Chondrocyte (in vitro differentiated cells): ENCODE results near the gene GIT1. TPM values are rescaled to one million over a fixed set of nuclear protein-coding genes. Genes with fewer than 3 reads are reported as not detected.

Source experiments
- DNase-seq: peaks from one replicate; pipeline ENCODE4 v3.0.0; 2021; ENCODE audit warnings: mixed read lengths, low spot score
- H3K27ac Mint-ChIP-seq: one replicate; pipeline ENCODE4 v1.8.0; 2021; ENCODE audit warnings: mild to moderate bottlenecking, moderate library complexity, mixed read lengths; ENCODE audit not compliant: unreplicated experiment
- H3K27me3 Mint-ChIP-seq: 2 replicates; pipeline ENCODE4 v1.8.0; 2021; ENCODE audit warnings: low read depth, mixed read lengths
- H3K36me3 Mint-ChIP-seq: 2 replicates; pipeline ENCODE4 v1.8.0; 2021; ENCODE audit warnings: low read depth, mixed read lengths
- H3K4me1 Mint-ChIP-seq: 2 replicates; pipeline ENCODE4 v1.8.0; 2021; ENCODE audit warnings: low read depth, mild to moderate bottlenecking, mixed read lengths
- H3K4me3 Mint-ChIP-seq: one replicate; pipeline ENCODE4 v1.8.0; 2021; ENCODE audit warnings: mild to moderate bottlenecking, moderate library complexity, mixed read lengths; ENCODE audit not compliant: unreplicated experiment
- H3K9me3 Mint-ChIP-seq: 2 replicates; pipeline ENCODE4 v1.8.0; 2021; ENCODE audit warnings: low read depth, mixed read lengths
- total RNA-seq: library from RNA; stranded (reverse); gene quantifications from 3 replicates; pipeline ENCODE4 v1.2.1, GENCODE V29; 2021
- TF ChIP-seq, protein P1 (sequence below): fragments of 200-600 bp; sonication (generic); IDR thresholded peaks from 2 replicates; pipeline ENCODE4 v1.5.0; 2021; ENCODE audit warnings: antibody characterized with exemption, mild to moderate bottlenecking, moderate library complexity

GIT1 gene
- total RNA-seq, 1 donor from 2014 or later: 37.7 TPM

DNA sequence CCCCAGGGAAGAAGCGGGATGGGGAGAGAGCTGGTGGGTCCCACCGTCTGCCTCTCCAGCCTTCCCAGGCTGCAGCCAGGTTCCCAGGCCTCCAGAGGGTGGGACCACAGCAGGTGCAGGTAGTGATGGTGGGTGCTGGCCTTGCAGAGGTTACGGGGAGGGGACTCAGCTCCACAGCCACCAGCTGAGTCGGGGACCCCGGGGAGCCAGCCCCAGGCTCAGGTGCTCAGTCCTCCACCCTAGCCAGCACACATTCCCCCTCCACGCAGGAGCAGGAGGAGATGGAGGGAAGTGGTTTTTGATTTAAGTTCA lies 15.9 kb downstream of the GIT1 start:
- TF ChIP-seq, protein P1, sequence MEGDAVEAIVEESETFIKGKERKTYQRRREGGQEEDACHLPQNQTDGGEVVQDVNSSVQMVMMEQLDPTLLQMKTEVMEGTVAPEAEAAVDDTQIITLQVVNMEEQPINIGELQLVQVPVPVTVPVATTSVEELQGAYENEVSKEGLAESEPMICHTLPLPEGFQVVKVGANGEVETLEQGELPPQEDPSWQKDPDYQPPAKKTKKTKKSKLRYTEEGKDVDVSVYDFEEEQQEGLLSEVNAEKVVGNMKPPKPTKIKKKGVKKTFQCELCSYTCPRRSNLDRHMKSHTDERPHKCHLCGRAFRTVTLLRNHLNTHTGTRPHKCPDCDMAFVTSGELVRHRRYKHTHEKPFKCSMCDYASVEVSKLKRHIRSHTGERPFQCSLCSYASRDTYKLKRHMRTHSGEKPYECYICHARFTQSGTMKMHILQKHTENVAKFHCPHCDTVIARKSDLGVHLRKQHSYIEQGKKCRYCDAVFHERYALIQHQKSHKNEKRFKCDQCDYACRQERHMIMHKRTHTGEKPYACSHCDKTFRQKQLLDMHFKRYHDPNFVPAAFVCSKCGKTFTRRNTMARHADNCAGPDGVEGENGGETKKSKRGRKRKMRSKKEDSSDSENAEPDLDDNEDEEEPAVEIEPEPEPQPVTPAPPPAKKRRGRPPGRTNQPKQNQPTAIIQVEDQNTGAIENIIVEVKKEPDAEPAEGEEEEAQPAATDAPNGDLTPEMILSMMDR: no peak
- Mint-ChIP-seq H3K4me1 (peaks cover 24% of the 10 kb centered on the region), H3K27ac (no peak overlapping the region), H3K36me3 (peaks cover 15% of the 10 kb centered on the region), H3K27me3 (no peaks in the 10 kb centered on the region), H3K9me3 (no peaks in the 10 kb centered on the region), H3K4me3 (no peak overlapping the region)
- no peak for DNase-seq

DNA sequence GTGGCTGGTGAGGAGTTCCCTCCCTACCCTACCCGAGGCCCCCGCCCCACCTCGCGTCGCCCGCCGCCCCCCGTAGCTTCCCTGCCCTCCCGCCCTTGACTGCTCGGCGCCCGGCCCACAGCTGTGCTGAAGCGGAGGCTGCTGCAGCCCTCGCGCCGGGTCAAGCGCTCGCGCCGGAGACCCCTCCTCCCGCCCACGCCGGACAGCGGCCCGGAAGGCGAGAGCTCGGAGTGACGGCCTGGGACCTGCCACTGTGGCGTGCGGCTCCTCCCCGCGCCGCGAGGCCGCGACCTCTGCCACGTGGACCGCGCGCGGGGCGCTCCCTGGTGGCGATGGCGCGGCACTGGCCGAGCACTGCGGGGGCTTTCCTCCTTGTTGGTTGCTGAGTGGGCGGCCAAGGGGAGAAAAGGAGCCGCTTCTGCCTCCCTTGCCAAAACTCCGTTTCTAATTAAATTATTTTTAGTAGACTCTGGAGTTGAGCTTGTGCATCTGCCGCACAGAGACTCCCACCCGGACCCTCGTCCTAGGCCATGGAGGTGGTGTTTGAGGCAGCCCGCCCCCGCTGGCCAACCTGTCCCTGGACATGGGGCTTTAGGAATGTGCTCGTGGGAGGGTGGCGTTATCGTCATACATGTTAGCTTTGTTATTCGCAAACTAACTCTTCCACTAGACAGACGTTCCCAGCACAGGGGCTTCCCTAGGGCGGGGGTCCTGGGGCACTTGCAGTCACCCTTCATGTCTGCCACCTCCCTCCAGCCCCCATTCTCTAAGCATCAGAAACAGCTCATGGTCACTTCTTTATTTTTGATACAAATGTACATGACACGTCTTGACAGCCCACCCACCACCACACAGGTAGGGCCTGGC lies 16.5 kb downstream of the GIT1 start:
- peak; percentile 90 for DNase-seq
- peak overlapping the region; percentile 35 for H3K4me3 Mint-ChIP-seq
- H3K27me3 Mint-ChIP-seq: no peaks in the 10 kb centered on the region
- TF ChIP-seq, protein P1: peak; percentile 85
- peaks cover 24% of the 10 kb centered on the region for H3K4me1 Mint-ChIP-seq
- H3K9me3 Mint-ChIP-seq: no peaks in the 10 kb centered on the region
- peaks cover 11% of the 10 kb centered on the region for H3K36me3 Mint-ChIP-seq
- H3K27ac Mint-ChIP-seq: no peak overlapping the region

DNA sequence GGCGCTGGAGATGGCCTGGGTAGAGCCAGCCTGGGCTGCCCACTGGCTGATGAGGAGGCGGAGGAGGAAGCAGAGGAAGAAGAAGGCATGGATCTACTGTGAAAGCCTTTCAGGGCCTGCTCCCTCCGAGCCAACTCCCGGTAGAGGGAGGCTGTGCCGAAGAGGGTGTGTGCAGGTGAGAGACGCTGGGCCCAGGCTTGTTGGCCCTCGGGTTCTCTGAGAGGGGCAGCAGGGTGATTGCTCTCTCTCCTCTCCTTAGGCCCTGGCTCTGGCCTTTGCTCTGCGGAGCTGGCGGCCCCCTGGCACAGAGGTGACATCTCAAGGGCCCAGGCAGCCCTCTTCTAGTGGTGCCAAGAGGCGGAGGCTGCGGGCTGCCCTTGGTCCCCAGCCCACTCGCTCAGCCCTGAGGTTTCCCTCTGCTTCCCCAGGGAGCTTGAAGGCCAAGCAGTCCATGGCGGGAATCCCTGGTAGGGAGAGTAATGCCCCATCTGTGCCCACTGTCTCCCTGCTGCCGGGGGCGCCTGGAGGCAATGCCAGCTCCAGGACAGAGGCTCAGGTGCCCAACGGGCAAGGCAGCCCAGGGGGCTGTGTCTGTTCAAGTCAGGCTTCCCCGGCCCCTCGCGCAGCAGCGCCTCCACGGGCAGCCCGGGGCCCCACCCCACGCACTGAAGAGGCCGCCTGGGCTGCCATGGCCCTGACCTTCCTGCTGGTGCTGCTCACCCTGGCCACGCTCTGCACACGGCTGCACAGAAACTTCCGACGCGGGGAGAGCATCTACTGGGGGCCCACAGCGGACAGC lies 17.4 kb downstream of the GIT1 start:
- Mint-ChIP-seq H3K9me3 (no peaks in the 10 kb centered on the region), H3K4me3 (no peak overlapping the region), H3K36me3 (peaks cover 9% of the 10 kb centered on the region), H3K4me1 (peaks cover 24% of the 10 kb centered on the region), H3K27ac (no peak overlapping the region), H3K27me3 (no peaks in the 10 kb centered on the region)
- TF ChIP-seq, protein P1: no peak
- DNase-seq: peak; percentile 90

DNA sequence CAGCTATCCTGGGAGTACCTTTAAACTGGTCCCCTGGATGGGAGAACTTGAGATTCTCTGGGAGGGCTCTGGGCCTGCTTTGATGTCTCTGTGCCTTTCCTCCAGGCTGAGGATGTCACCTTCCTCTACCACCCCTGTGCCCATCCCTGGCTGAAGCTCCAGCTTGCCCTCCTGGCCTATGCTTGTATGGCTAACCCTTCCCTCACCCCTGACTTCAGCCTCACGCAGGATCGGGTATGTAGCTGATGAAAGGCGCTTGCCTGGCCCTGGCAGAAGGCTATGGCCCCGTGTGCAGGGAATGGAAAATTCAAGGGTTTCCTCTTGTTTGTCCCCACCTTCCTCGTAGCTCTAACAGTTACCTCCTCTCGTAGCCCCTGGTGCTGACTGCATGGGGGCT lies 18.0 kb downstream of the GIT1 start:
- H3K27ac Mint-ChIP-seq: no peak overlapping the region
- H3K9me3 Mint-ChIP-seq: no peaks in the 10 kb centered on the region
- no peaks in the 10 kb centered on the region for H3K27me3 Mint-ChIP-seq
- H3K4me1 Mint-ChIP-seq: peaks cover 24% of the 10 kb centered on the region
- H3K4me3 Mint-ChIP-seq: no peak overlapping the region
- peak; percentile 51 for DNase-seq
- TF ChIP-seq, protein P1: no peak
- peaks cover 9% of the 10 kb centered on the region for H3K36me3 Mint-ChIP-seq

DNA sequence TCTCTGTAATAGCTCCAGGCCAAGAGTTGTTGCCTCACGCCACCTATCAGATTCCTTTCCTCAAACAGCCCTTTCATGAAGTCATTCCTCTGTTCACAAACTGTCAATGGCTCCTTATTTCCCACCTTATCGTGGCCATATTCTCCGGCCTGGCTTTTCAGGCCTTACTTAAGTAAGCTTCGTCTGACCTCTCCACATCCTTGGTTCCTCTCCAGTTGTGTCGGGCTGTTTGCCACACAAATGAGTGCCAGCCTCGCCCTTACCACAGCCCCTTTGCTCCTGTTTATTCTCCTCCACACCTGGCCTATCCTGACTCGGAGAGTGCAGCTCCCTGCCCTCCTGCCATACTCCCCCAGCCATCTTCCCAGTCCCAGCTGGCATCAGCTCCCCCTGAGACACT lies 18.9 kb downstream of the GIT1 start:
- H3K4me1 Mint-ChIP-seq: peaks cover 31% of the 10 kb centered on the region
- H3K27ac Mint-ChIP-seq: no peak overlapping the region
- peak; percentile 52 for DNase-seq
- no peaks in the 10 kb centered on the region for H3K27me3 Mint-ChIP-seq
- H3K36me3 Mint-ChIP-seq: peaks cover 9% of the 10 kb centered on the region
- TF ChIP-seq, protein P1: no peak
- peak overlapping the region; percentile 49 for H3K4me3 Mint-ChIP-seq
- H3K9me3 Mint-ChIP-seq: no peaks in the 10 kb centered on the region
